ENCODE results near the gene FAM98C. TPM values are rescaled to one million over a fixed set of nuclear protein-coding genes. Genes with fewer than 3 reads are reported as not detected.

The FAM98C gene
- 18.8 and 19.9 TPM in 2 replicates for total RNA-seq (2022)
- Bru-seq, nascent RNA: percentile 42 among the genes with signal in this experiment
- percentile 58 among the genes with signal in this experiment for BruChase-seq, experiment 1, labeled RNA remaining after a 6-hour chase
- BruChase-seq, experiment 2, labeled RNA remaining after a 2-hour chase: percentile 50 among the genes with signal in this experiment
- long read RNA-seq, transcript FAM98C-201 (8 exons, 1,271 nt): major isoform, 15 of 20 reads
- long read RNA-seq, partial matches to known transcripts: 0 of 20 reads
- long read RNA-seq, other reads (novel, unspliced or antisense): 5 of 20 reads

GRCh38 chr19:38402967-38403674 is at the start of gene FAM98C:
Gene FAM98C (plus strand): TSS chr19:38403093. CDS start chr19:38403154, 61 bp downstream.
- no peaks in the 10 kb centered on the region for H3K9me3 Mint-ChIP-seq (ENCODE audit: unreplicated experiment)
- peak; percentile 98 for DNase-seq (ENCODE audit: unreplicated experiment)
- intact Hi-C loops (cut with micrococcal nuclease): loop anchor here (1.0 to 10.0 kb wide), 6 partner anchors 14 to 550 kb away; partner anchors contain the start of genes MRPS12 and SARS2
- no peaks in the 10 kb centered on the region for H3K27me3 Mint-ChIP-seq (ENCODE audit: insufficient read depth, unreplicated experiment)
- H3K36me3 Mint-ChIP-seq (ENCODE audit: insufficient read depth, unreplicated experiment): peaks cover 14% of the 10 kb centered on the region
- H3K27ac Mint-ChIP-seq (ENCODE audit: low read depth, unreplicated experiment): peak within 1 kb of the TSS; percentile 95
- H3K4me3 Mint-ChIP-seq (ENCODE audit: unreplicated experiment): peak within 1 kb of the TSS; percentile 90
- ChIA-PET CTCF (interaction anchor here (0.5 to 2.4 kb wide), 46 partner anchors 9 to 1754 kb away, joined by 3 to 15 read pairs (median 4); partner anchors contain the start of genes ECH1, MRPS12, PSMD8 and SARS2), POLR2A (interaction anchor here (0.6 to 2.8 kb wide), 22 partner anchors 11 to 1185 kb away, joined by 3 to 17 read pairs (median 3); partner anchors contain the start of genes ECH1, GGN, MRPS12 and NFKBIB)
- H3K4me1 Mint-ChIP-seq (ENCODE audit: insufficient read depth, unreplicated experiment): no peaks in the 10 kb centered on the region
- TF ChIP-seq, protein P1, sequence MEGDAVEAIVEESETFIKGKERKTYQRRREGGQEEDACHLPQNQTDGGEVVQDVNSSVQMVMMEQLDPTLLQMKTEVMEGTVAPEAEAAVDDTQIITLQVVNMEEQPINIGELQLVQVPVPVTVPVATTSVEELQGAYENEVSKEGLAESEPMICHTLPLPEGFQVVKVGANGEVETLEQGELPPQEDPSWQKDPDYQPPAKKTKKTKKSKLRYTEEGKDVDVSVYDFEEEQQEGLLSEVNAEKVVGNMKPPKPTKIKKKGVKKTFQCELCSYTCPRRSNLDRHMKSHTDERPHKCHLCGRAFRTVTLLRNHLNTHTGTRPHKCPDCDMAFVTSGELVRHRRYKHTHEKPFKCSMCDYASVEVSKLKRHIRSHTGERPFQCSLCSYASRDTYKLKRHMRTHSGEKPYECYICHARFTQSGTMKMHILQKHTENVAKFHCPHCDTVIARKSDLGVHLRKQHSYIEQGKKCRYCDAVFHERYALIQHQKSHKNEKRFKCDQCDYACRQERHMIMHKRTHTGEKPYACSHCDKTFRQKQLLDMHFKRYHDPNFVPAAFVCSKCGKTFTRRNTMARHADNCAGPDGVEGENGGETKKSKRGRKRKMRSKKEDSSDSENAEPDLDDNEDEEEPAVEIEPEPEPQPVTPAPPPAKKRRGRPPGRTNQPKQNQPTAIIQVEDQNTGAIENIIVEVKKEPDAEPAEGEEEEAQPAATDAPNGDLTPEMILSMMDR (IDR thresholded peaks at IDR 0.05; ENCODE audit: unreplicated experiment): peak; percentile 96
- no TSS peak for BruUV-seq (replicated peaks)

DNA sequence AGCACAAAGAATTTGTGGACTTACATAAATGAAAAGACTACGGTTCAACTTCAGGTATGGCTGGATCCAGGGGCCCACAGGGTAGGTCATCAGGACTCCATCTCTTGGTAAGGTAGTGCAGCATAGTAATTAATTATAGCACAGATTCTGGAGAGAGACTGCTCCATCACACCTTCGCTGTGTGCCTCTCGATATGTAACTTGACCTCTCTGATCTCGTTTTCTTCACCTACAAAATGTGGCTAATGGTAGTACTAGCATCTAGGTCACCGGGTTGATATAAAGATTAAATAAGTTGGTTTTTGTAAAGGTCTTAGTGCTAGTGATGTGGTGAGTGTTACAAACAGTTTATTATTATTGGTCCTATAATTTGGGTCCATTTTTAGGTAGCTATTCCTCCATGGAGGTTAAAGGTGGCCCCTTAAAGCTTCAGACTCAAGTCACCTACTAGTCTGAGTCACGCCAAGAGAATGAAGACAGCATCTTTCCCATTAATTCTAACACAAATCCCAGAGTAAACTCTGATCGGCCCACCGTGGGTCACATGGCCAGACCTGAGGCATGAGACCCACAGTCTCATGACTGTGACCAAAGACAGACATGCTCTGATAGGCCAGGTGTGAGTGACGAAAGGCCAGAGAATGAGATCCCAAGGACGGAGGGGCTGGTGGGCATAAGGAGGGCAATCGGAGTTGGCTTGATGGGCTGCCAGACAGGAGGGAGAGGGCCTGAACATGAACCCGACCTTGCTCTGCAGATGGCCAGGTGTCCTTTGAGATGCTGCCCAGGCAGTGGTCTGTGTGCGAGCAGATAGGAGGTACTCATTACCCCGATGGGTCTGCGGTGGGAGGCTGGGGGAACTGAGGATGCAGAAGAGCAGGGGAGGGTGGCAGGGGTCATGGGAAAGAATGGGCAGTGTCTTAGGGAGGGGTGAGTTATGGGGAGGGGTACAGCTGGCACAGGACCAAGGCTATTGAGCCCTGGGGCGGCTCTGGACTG is 46.9 kb upstream of the FAM98C start:
- no peak for DNase-seq (ENCODE audit: unreplicated experiment)
- intact Hi-C loops (cut with micrococcal nuclease): no loop called here
- Mint-ChIP-seq H3K4me3 (ENCODE audit: unreplicated experiment) (no peak overlapping the region), H3K4me1 (ENCODE audit: insufficient read depth, unreplicated experiment) (no peaks in the 10 kb centered on the region), H3K27ac (ENCODE audit: low read depth, unreplicated experiment) (no peak overlapping the region), H3K27me3 (ENCODE audit: insufficient read depth, unreplicated experiment) (peaks cover 33% of the 10 kb centered on the region), H3K36me3 (ENCODE audit: insufficient read depth, unreplicated experiment) (no peaks in the 10 kb centered on the region), H3K9me3 (ENCODE audit: unreplicated experiment) (no peaks in the 10 kb centered on the region)
- BruUV-seq (replicated peaks): no TSS peak
- CTCF ChIA-PET: no interaction called here
- TF ChIP-seq, protein P1 (IDR thresholded peaks at IDR 0.05; ENCODE audit: unreplicated experiment): no peak
- POLR2A ChIA-PET: interaction anchor here (0.6 kb wide), 1 partner anchor 47 kb away, joined by 3 read pairs; the partner anchor contains the start of gene FAM98C

DNA sequence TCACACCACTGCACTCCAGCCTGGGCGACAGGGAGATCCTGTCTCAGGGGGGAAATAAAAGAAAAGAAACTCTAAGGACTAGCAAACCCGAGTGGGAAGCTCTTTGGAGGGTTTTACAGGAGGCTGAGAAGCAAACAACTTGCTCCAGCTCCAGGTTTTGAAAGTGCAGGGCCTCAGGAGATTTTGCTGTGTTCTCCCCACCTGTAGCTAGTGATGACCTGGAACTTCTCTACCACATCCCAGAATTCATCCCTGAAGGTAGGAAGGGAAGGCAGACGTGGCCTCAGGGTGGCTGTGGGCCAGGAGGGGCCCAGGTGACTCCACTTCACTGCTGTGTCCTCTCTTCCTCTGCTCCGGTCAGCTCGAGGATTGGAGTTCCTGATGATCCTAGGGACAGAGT is 44.8 kb upstream of the FAM98C start:
- H3K4me1 Mint-ChIP-seq (ENCODE audit: insufficient read depth, unreplicated experiment): no peaks in the 10 kb centered on the region
- no peaks in the 10 kb centered on the region for H3K36me3 Mint-ChIP-seq (ENCODE audit: insufficient read depth, unreplicated experiment)
- CTCF ChIA-PET: interaction anchor here (0.6 to 1.3 kb wide), 2 partner anchors 16 to 1362 kb away, joined by 4 to 5 read pairs; partner anchors contain the start of gene PSMD8
- POLR2A ChIA-PET: interaction anchor here (0.6 to 1.2 kb wide), 3 partner anchors 11 to 372 kb away, joined by 3 read pairs; no protein-coding TSS in a partner anchor
- no peak overlapping the region for H3K27ac Mint-ChIP-seq (ENCODE audit: low read depth, unreplicated experiment)
- H3K4me3 Mint-ChIP-seq (ENCODE audit: unreplicated experiment): no peak overlapping the region
- BruUV-seq (replicated peaks): no TSS peak
- H3K27me3 Mint-ChIP-seq (ENCODE audit: insufficient read depth, unreplicated experiment): peaks cover 39% of the 10 kb centered on the region
- intact Hi-C loops (cut with micrococcal nuclease): no loop called here
- no peak for DNase-seq (ENCODE audit: unreplicated experiment)
- no peaks in the 10 kb centered on the region for H3K9me3 Mint-ChIP-seq (ENCODE audit: unreplicated experiment)
- TF ChIP-seq, protein P1 (IDR thresholded peaks at IDR 0.05; ENCODE audit: unreplicated experiment): no peak

Data from MCF 10A (cell line).